Activated gamma-delta T cell treated with anti-CD3 and anti-CD28 coated beads, Interleukin-2, amount 50 U/mL, for 16 hours (primary cell): ENCODE measurements around the gene CHST9.
"Not testable (repeated sequence)": the region's sequence is repeated elsewhere in the genome, so short reads cannot be mapped to it uniquely, and the experiment has no call there.

ENCODE experiments used
- DNase-seq: peaks from one replicate; pipeline ENCODE4 v3.0.0-alpha.2; 2020; ENCODE audit warnings: low read depth

CHST9 gene

GRCh38 chr18:27004056-27004829 lies 180.9 kb downstream of the CHST9 start:
- no peak for DNase-seq

DNA sequence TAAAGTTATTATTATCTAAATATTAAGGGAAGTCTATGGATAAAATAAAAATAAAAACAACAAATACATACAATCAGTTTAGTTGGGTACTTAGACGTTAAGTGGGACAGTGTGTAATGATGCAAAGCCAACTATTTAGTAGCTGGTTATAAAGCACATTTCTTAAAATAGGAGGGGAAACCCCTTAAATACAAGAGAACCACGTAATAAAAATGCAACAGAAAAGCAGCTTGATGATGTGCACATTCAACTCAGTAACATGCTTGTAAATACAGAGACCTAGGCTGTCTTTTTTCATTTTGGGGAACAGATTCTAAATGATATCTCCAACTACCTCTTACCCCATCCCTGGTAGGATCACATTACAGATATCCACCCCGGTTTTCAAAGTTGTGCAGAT lies 185.3 kb downstream of the CHST9 start:
- DNase-seq = no peak

GRCh38 chr18:26993568-26993967 lies 191.5 kb downstream of the CHST9 start:
- DNase-seq = no peak

DNA sequence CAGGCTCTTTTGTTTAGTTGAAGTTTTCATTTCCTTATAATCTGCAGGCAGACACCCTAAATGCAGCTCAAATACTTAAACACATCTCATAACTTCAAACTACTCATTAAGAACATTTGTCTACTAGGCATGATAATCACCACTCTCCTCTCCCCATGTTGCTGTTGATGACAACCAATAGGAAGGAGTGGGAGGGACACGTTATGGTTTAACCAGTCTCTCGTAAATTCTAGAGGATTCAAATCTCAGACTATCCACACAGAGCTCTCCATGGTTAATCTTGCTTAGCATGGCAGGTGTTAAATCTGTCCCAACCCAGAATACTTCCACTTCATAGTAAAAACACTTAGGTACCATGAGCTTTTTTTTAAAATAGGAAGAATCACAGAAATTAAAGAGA lies 192.2 kb downstream of the CHST9 start:
- no peak for DNase-seq

GRCh38 chr18:26989842-26990241 lies 195.3 kb downstream of the CHST9 start:
- no peak for DNase-seq

- DNase-seq = no peak
These were observed 203.6 kb downstream of the CHST9 start for GRCh38 chr18:26981360-26982082.

- DNase-seq = no peak
These were observed 206.2 kb downstream of the CHST9 start for GRCh38 chr18:26978812-26979341.

GRCh38 chr18:26977781-26978180 lies 207.3 kb downstream of the CHST9 start:
- DNase-seq = no peak

DNA sequence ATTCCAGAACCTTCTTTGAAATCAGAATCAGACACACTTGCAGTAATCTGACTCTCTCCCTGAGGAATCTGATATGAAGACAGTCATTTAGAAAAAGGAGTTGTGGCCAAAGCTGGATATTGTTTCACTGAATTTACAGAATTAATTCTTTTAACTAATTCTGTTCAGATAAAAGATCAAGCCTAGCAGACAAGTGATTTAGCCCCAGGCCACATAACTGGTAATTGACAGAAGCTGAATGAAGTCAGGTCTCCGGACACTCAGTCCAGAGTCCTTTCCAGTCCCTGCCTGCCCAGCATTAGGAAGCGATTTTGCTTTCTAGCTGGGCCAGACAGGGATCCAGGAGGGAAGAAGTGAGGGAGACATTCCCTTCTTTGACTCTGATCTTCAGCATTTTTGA lies 208.9 kb downstream of the CHST9 start:
- no peak for DNase-seq

- DNase-seq = not testable (repeated sequence)
These were observed 212.6 kb downstream of the CHST9 start for GRCh38 chr18:26972549-26972948.

DNA sequence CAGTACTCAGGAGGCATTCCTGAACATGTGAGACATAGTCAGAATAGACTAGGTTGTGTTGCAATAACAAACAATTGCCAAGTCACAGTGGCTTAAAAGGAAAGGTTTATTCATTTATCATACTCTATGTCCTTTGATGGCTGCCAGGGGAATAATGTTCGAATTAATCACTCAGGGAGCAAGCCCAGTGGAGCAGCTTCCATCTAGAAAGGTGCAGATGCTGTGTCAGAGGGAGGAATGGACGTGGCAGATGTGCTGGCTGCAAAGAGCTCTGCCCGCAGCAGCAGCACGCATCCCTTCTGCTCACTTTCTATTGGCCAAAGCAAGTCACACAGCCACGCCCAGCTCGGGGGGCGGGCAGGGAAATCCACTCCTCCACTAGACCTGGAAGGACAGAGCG lies 213.7 kb downstream of the CHST9 start:
- DNase-seq = no peak

GRCh38 chr18:26970637-26971036 lies 214.5 kb downstream of the CHST9 start:
- no peak for DNase-seq

GRCh38 chr18:26965206-26965605 lies 219.9 kb downstream of the CHST9 start:
- DNase-seq = no peak

- no peak for DNase-seq
These were observed 221.8 kb downstream of the CHST9 start for GRCh38 chr18:26963292-26963691.

- DNase-seq = no peak
These were observed 223.3 kb downstream of the CHST9 start for GRCh38 chr18:26961839-26962238.

DNA sequence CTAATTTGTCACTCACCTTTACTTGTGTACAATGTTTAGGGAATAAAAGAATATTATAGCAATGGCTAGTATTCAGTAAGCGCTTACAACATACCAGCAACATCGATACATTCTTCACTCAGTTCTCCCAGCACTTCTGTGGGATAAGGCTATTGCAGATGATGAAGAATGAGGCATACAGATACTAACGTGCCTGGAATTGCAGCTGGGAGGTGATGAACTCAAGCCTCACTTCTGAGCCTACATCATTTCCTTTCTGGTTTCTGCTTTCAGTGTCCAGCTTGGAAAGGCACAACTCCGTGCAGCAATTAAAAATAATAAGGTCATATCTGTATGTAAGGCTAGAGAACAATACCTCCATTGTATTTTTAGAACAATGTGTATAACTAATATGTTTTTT lies 224.2 kb downstream of the CHST9 start:
- DNase-seq = no peak

DNA sequence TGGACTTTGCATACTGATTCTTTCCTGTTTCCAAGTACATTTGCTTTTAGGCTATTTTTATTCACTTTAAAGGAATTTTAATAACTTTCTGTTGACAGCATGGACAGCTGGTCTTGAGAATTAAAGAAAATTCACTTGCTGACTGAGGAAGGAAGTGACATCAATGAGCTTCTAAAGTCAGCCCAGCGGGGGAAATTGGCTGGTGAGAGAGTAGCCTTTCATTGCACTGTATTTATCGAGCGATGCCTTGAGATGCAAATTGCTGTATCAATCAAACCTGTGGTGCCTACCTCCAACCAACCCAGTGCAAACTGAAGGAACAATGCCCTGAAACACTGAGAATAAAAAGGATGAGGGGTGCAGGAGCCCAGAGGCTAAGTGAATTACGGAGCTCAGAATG lies 228.2 kb downstream of the CHST9 start:
- DNase-seq = no peak

DNA sequence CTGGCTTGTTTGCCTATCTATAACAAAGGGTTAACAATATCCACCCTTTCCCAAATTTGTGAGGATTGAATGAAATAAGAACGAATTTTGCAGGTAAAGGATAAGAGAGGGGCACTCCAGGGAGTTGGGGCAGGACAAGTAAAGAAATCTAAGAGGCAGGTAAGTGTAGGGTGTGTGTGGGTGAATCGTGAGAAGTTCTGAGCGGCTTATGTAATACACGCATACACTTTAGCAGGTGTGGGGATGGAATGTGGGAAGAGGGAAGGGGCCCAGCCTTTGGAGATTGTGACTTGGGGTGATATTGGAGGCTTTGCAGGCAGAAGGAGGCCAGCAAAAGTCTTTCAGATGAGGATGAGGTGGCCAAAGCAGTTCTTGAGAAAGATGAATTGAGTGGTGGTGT lies 236.4 kb downstream of the CHST9 start:
- no peak for DNase-seq

DNA sequence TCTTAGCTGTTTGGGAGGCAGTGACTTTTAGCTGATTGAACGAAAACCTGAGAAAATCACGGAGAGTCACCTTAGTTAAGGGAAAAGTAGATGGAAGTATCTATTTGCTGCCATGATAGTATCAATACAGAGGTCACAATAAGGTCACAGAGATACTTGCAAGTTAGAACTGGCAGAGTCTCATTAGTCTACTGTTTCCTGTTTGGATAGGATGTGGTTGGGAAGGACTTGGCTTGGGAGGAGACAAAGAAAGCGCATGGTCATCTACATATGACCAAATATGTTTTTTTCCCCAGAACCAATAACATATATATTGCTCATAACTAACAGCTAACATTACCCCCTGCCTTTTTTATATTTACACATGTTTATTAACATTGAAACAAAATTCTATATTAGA lies 241.2 kb downstream of the CHST9 start:
- DNase-seq = no peak

GRCh38 chr18:26941584-26941983 lies 243.5 kb downstream of the CHST9 start:
- DNase-seq = no peak

DNA sequence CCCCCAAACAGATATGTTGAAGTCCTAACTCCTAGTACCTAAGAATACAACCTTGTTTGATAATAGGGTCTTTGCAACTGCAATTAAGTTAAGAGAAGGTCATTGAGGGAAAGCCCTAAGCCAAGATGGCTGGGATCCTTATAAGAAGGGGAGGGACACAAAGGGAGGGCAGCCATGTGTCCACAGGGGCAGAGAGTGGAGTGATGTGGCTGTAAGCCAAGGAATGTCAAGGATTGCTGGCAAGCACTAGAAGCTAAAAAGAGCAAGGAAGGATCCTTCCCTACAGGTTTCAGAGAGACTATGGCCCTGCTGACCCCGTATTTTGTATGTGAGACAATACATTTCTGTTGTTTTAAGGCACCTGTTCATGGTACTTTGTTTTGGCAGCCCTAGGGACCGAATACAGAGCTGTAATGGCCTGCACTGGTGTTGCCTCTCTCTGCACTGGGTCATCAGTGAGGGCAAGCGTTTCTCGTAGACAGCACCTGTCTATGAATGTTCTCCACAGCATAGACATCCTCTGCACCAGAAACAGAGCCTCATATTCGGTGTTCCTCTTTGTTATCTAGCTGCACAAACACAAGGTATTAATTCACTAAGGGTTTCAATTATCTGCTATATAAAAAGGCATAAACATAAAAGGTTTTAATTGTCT lies 244.2 kb downstream of the CHST9 start:
- no peak for DNase-seq

GRCh38 chr18:26931659-26932058 lies 253.4 kb downstream of the CHST9 start:
- no peak for DNase-seq

DNA sequence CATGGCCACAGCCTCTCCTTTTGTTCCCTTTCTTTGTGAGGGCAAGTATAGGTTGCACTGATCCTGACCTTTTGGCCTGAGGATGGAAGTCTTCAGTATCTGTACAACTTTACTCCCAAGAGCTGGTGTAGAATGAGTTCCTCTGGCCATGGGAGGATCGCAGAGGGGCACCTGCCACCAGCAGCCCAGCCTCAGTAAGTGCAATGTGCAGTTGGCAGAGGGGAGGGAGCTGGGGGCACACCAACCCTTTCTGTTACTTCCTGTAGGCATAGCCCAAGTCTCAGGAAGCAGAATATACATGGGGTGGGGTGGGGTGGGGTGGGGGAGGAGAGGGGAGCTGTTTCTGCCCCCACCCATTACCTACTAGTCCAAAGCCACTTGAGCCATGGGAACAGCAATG lies 254.5 kb downstream of the CHST9 start:
- DNase-seq = no peak
